ENCODE measurements around the gene GPR151. TPM values are rescaled to one million over a fixed set of nuclear protein-coding genes. Genes with fewer than 3 reads are reported as not detected.
A peak's percentile ranks its signal among the peaks of the same experiment; 100 is the strongest.

The GPR151 gene
- total RNA-seq, 2 experiments from 2014 or later: not detected

DNA sequence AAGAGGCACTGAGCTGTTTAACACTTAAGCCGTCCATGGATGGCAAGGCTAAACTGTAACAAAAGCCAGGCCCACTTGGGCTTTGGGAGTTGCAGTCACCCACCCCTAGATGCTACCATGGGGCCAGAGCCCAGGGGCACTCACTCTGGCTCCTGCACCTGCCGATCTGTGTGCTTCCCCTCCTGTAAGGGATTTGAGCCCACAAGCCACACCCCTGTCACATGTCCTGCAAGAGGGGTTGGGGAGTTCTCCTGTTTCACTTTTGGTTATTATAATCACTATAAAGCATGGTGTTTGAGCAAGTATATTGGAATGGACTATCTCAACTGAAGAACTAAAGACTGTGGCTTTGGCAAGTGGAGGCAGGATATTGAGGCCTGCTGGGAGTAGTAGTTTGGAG lies 14.0 kb upstream of the GPR151 start:
- no peaks in the 10 kb centered on the region for H3K79me2 ChIP-seq (ENCODE audit: insufficient read depth, low read depth, low read length)
- no peaks in the 10 kb centered on the region for H3K9me2 ChIP-seq (ENCODE audit: insufficient read depth, low read length)
- DNase-seq (ENCODE audit: low spot score): no peak
- TF ChIP-seq EZH2phosphoT487 (IDR thresholded peaks at IDR 0.05; ENCODE audit: borderline replicate concordance, low read depth, low read length): no peak
- TF ChIP-seq, protein P1, sequence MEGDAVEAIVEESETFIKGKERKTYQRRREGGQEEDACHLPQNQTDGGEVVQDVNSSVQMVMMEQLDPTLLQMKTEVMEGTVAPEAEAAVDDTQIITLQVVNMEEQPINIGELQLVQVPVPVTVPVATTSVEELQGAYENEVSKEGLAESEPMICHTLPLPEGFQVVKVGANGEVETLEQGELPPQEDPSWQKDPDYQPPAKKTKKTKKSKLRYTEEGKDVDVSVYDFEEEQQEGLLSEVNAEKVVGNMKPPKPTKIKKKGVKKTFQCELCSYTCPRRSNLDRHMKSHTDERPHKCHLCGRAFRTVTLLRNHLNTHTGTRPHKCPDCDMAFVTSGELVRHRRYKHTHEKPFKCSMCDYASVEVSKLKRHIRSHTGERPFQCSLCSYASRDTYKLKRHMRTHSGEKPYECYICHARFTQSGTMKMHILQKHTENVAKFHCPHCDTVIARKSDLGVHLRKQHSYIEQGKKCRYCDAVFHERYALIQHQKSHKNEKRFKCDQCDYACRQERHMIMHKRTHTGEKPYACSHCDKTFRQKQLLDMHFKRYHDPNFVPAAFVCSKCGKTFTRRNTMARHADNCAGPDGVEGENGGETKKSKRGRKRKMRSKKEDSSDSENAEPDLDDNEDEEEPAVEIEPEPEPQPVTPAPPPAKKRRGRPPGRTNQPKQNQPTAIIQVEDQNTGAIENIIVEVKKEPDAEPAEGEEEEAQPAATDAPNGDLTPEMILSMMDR (conservative IDR thresholded peaks at IDR 0.05; ENCODE audit: low read length): no peak
- H2AFZ ChIP-seq (ENCODE audit: low read length): no peak overlapping the region
- CTCF ChIA-PET (ENCODE audit: unreplicated experiment): no interaction called here
- no peaks in the 10 kb centered on the region for H3K9me3 ChIP-seq (ENCODE audit: low read length)
- no peaks in the 10 kb centered on the region for H3K36me3 ChIP-seq (ENCODE audit: insufficient read depth, low read length)
- POLR2A ChIA-PET: interaction anchor here (0.9 kb wide), 1 partner anchor 145 kb away, joined by 4 read pairs; no protein-coding TSS in a partner anchor
- no peaks in the 10 kb centered on the region for H4K20me1 ChIP-seq (ENCODE audit: insufficient read depth, low read length)
- H3K4me1 ChIP-seq (ENCODE audit: insufficient read depth, low read length, poor library complexity, severe bottlenecking): no peaks in the 10 kb centered on the region
- no peak overlapping the region for H3K27ac ChIP-seq (ENCODE audit: low read depth, low read length, poor library complexity, severe bottlenecking)
- H3K4me2 ChIP-seq (ENCODE audit: low read length): no peak overlapping the region
- intact Hi-C loops (cut with micrococcal nuclease; ENCODE audit: unreplicated experiment): no loop called here
- no peak overlapping the region for H3K4me3 ChIP-seq (ENCODE audit: low read depth, low read length, poor library complexity, severe bottlenecking)
- no TSS peak for BruUV-seq (replicated peaks)

DNA sequence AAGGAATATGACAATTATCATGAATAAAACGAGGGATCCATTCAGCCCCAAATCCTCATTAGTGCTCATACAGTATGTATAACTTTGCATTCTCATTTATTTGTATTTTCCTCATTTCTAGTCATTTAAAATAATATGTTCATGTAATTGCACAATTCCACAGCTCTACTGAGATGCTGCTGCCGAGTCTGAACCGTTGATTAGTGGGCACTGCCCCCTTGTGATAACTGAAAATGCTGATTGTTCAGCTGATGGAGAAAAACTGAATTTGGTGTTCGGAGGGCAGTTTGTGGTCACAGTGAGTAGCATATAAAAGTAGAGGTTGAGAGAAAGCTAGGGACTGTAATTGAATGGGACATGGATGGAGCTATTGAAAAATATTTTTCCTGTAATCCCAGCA lies 12.2 kb upstream of the GPR151 start:
- Histone ChIP-seq H3K4me3 (ENCODE audit: low read depth, low read length, poor library complexity, severe bottlenecking) (no peak overlapping the region), H3K9me2 (ENCODE audit: insufficient read depth, low read length) (no peaks in the 10 kb centered on the region), H3K79me2 (ENCODE audit: insufficient read depth, low read depth, low read length) (no peaks in the 10 kb centered on the region), H3K4me1 (ENCODE audit: insufficient read depth, low read length, poor library complexity, severe bottlenecking) (no peaks in the 10 kb centered on the region), H3K36me3 (ENCODE audit: insufficient read depth, low read length) (no peaks in the 10 kb centered on the region), H3K27ac (ENCODE audit: low read depth, low read length, poor library complexity, severe bottlenecking) (no peak overlapping the region), H4K20me1 (ENCODE audit: insufficient read depth, low read length) (no peaks in the 10 kb centered on the region), H2AFZ (ENCODE audit: low read length) (no peak overlapping the region), H3K9me3 (ENCODE audit: low read length) (no peaks in the 10 kb centered on the region), H3K4me2 (ENCODE audit: low read length) (no peak overlapping the region)
- no peak for DNase-seq (ENCODE audit: low spot score)
- intact Hi-C loops (cut with micrococcal nuclease; ENCODE audit: unreplicated experiment): no loop called here
- no TSS peak for BruUV-seq (replicated peaks)
- TF ChIP-seq, protein P1 (conservative IDR thresholded peaks at IDR 0.05; ENCODE audit: low read length): peak; percentile 40
- TF ChIP-seq EZH2phosphoT487 (IDR thresholded peaks at IDR 0.05; ENCODE audit: borderline replicate concordance, low read depth, low read length): no peak
- CTCF ChIA-PET (ENCODE audit: unreplicated experiment): no interaction called here
- POLR2A ChIA-PET: interaction anchor here (0.5 kb wide), 1 partner anchor 999 kb away, joined by 4 read pairs; no protein-coding TSS in a partner anchor

DNA sequence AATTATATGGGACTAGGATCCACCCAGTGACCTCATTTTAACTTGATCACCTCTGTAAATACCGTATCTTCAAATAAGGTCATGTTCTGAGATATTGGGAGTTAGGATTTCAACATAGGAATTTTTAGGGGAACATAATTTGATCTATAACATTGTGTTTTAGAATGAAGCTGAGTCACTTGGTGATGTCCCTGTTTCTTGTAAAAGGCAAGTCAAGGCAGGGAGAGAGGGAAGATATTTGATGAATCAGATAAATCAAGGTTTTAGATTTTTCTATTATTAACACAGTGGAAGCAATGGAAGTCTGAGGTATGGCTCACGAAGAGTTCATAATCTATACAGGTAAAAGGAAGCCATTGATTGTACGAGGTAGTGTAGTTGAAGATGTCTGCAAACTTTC lies 11.8 kb upstream of the GPR151 start:
- Histone ChIP-seq H3K27ac (ENCODE audit: low read depth, low read length, poor library complexity, severe bottlenecking) (no peak overlapping the region), H3K36me3 (ENCODE audit: insufficient read depth, low read length) (no peaks in the 10 kb centered on the region), H3K9me2 (ENCODE audit: insufficient read depth, low read length) (no peaks in the 10 kb centered on the region), H3K4me2 (ENCODE audit: low read length) (no peak overlapping the region), H3K4me3 (ENCODE audit: low read depth, low read length, poor library complexity, severe bottlenecking) (no peak overlapping the region), H3K9me3 (ENCODE audit: low read length) (no peaks in the 10 kb centered on the region), H4K20me1 (ENCODE audit: insufficient read depth, low read length) (no peaks in the 10 kb centered on the region), H3K4me1 (ENCODE audit: insufficient read depth, low read length, poor library complexity, severe bottlenecking) (no peaks in the 10 kb centered on the region), H2AFZ (ENCODE audit: low read length) (no peak overlapping the region), H3K79me2 (ENCODE audit: insufficient read depth, low read depth, low read length) (no peaks in the 10 kb centered on the region)
- ChIA-PET CTCF (ENCODE audit: unreplicated experiment) (no interaction called here), POLR2A (no interaction called here)
- intact Hi-C loops (cut with micrococcal nuclease; ENCODE audit: unreplicated experiment): no loop called here
- no TSS peak for BruUV-seq (replicated peaks)
- TF ChIP-seq, protein P1 (conservative IDR thresholded peaks at IDR 0.05; ENCODE audit: low read length): no peak
- TF ChIP-seq EZH2phosphoT487 (IDR thresholded peaks at IDR 0.05; ENCODE audit: borderline replicate concordance, low read depth, low read length): no peak
- no peak for DNase-seq (ENCODE audit: low spot score)

Data from OCI-LY7 (cell line).